CD4-positive, alpha-beta T cell treated with Interferon alpha-2 for 1 hour (primary cell): ENCODE results near the gene CCDC57.

Source experiments
- DNase-seq, 2 donors: peaks; one replicate each; pipeline ENCODE4 v3.0.0-alpha.2; 2020 to 2022

CCDC57 gene

GRCh38 chr17:82103553-82104451, 108.8 kb downstream of the CCDC57 start:
- no peak for DNase-seq

GRCh38 chr17:82101767-82102679, 110.6 kb downstream of the CCDC57 start:
- no peak for DNase-seq

- DNase-seq: no peak
Observed at GRCh38 chr17:82101301-82101715, 111.3 kb downstream of the CCDC57 start.

- DNase-seq: no peak
Observed at GRCh38 chr17:82100502-82101298, 111.9 kb downstream of the CCDC57 start.

- DNase-seq: peak in 1 of 2 donors; percentile 13
Observed at GRCh38 chr17:82098939-82099763, 113.5 kb downstream of the CCDC57 start.

- peak; percentile 94 to 96 for DNase-seq
Observed at GRCh38 chr17:82098169-82098938, 114.3 kb downstream of the CCDC57 start, which contains the start of gene FASN. TSS of gene FASN (minus strand) at chr17:82098236. CDS start at chr17:82096445, 1,791 bp downstream.

GRCh38 chr17:82097919-82098168, 114.8 kb downstream of the CCDC57 start:
- DNase-seq: no peak

- DNase-seq: peak in 1 of 2 donors; percentile 24
Observed at GRCh38 chr17:82097184-82097918, 115.3 kb downstream of the CCDC57 start.

GRCh38 chr17:82096709-82097183, 115.9 kb downstream of the CCDC57 start:
- DNase-seq: no peak

- no peak for DNase-seq
Observed at GRCh38 chr17:82095777-82096708, 116.6 kb downstream of the CCDC57 start.

GRCh38 chr17:82094931-82095776, 117.5 kb downstream of the CCDC57 start:
- no peak for DNase-seq

GRCh38 chr17:82092995-82093751, 119.5 kb downstream of the CCDC57 start:
- no peak for DNase-seq

GRCh38 chr17:82092628-82092994, 120.0 kb downstream of the CCDC57 start:
- DNase-seq: no peak

- DNase-seq: no peak
Observed at GRCh38 chr17:82092094-82092586, 120.5 kb downstream of the CCDC57 start.

- DNase-seq: no peak
Observed at GRCh38 chr17:82091264-82092066, 121.2 kb downstream of the CCDC57 start.

- no peak for DNase-seq
Observed at GRCh38 chr17:82090549-82091263, 121.9 kb downstream of the CCDC57 start.
